ENCODE measurements around the gene LMBR1.
A peak's percentile ranks its signal among the peaks of the same experiment; 100 is the strongest.
"Not testable (repeated sequence)": the region's sequence is repeated elsewhere in the genome, so short reads cannot be mapped to it uniquely, and the experiment has no call there.

The LMBR1 gene

DNA sequence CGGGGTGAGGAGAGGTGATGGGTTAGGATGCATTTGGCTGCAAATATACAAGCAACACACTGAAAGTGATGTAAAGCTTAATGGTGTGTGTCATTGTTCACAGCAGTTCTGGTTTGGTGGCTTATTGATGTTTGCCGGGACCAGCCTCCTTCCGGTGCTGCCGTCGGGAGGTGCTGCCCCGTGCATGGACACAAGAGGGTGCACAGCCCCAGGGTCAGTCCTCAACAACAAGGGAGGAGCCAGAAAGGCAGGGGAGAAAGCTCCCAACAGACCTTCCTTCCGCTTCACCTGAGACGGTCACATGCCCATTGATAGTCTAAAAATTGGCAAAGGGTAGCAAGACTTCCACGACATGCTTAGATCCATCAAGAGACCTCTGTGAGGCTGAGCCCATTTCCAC is 242.9 kb downstream of the LMBR1 start:
- no peak for DNase-seq

GRCh38 chr7:156647330-156647729 is 245.7 kb downstream of the LMBR1 start:
- not testable (repeated sequence) for DNase-seq

DNA sequence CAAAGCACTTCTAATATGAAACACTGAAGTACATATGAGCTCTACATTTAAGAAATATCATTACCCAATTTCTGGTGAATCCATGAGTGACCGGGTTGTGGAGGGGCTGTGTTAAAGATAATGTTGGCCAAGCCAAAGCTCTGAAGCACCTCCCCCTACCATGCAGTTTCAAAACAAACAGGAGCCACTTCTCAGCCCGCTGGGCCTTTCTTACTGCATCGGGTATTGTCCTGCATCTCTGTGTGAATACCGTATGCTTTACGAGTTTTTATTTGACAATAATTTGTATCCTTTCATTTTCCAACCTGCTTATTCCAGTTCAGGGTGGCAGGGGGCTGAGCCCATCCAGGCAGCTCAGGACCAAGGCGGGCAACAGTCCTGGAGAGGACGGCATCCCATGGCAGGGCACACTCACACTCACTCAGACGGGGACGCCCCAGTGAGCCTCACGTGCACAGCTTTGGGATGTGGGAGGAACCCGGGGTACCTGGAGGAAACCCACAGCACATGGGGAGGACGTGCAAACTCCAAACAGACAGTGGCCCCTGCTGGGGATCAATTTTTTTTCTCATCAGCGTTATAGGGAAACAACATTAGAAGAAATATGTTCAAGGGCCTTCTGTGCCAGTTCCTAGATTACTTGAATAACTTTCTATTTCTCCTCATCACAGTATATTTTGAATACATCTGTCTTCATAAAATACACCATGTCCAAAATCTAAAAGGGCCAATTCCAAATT is 250.5 kb downstream of the LMBR1 start:
- DNase-seq: no peak

- DNase-seq: peak; percentile 28
Measured at GRCh38 chr7:156640949-156641485, 252.0 kb downstream of the LMBR1 start.

DNA sequence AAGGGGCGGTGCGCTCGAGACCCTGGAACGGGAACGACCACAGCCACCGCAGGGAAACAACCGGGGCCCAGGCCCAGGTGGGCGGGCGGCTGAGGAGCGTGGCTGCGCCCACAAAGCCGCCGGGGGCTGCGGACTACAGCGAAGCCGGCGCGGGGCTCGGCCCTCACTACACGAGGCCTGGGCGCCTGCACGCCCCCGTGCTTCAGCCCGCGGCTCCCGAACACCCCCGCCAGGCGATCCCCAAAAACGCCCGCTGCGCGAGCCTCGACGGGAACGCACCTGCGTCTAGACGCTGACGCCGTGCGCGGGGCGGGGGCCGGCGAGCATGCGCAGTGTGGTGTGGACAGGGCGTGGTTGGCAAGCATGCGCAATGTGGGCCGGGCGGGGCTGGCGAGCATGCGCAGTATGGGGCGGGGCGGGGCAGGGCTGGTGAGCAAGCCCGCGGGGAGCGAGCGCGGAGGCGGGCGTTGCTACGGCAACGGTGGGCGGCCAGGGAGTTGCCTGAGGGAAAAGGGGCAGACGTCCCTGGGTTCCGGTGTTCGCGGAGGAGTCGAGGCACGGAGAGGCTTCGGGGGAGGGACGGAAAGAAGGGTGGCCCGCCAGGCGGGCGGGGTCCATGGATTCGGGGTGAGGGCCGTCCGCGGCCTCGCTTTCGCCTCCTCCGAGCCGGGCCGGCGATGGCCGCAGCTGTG is 252.6 kb downstream of the LMBR1 start, which contains the start of gene RNF32:
Gene RNF32, plus strand, starts transcription at position 518 of the 692 bp plus-strand sequence. CDS start 3,104 bp downstream, outside the sequence.
- peak; percentile 73 for DNase-seq

DNA sequence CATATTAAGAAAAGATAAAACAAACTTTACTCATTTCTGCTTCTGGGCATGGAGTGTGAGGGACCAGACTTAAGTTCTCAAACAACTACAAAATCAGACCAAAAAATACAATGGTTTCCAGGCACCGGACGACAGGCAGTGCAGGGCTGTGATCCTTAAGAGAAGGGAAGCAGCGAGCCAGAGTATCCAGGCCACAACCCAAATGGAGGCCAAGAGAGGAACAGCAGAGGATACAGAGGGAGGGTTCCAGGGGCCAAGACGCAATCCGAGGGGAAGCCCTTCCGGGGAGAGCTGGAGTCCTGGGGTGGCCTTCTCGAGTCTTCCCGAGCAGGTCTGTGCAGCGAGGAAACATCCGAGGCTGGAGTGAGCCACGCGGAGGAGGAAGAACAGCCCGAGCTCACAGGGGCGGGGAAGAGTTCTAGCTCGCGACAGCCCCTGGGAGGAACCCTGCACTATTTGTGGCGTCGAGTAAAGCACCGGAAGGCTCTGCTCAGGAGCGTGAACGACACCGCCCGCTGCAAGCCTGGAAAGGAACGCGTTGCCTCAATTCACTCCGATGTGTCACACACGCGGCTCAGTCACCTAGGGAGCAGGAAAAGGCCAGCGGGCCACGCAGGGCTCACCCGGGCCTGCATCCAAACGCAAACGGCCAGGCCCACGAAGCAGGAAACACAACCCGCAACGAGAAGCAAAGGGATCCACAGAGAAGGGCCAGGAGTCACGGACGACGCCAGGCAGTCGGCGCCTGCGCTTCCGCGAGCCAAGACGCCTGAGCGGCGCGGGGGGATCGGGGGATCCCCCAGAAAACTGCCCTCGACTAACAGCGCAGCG is 253.3 kb downstream of the LMBR1 start:
- no peak for DNase-seq

DNA sequence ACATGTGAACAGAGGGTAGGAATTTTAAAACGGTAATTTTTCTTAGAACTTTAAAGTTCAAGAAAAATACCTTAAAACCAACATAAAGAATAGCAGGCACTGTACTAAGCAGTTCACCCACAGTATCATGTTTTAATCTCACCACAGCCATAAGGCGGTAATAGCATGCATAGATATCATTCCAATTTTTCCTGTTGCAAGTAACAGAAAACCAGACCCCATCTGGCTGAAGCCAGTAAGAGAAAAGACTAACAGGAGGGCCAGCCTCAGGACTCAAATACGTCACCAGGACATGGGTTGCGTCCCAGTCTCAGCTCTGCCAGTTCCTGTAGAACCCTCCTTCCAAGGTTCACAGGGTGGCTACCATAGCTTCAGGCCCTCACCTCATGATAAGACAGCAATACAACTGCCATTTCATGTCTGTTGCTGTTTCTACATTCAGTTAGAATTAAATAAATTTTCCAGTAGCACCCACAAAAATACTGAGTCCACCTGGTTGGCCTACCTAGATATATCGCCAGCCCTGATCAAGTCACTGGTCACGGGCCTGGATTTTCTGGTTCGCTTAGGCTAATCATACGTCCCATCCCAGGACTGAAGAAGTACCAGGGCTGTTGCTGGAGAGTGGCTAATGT is 254.4 kb downstream of the LMBR1 start:
- no peak for DNase-seq

GRCh38 chr7:156637093-156637492 is 255.9 kb downstream of the LMBR1 start:
- DNase-seq: not testable (repeated sequence)

- DNase-seq: no peak
Measured at GRCh38 chr7:156635529-156636385, 257.2 kb downstream of the LMBR1 start.

GRCh38 chr7:156634117-156634516 is 258.9 kb downstream of the LMBR1 start:
- DNase-seq: no peak

GRCh38 chr7:156629873-156630272 is 263.1 kb downstream of the LMBR1 start:
- no peak for DNase-seq

- DNase-seq: no peak
Measured at GRCh38 chr7:156628562-156628961, 264.4 kb downstream of the LMBR1 start.

Measured in NCI-H510A treated with DMSO at 0.1 percent for 48 hours (cell line).